GM21825 (cell line): ENCODE results near the gene WT1.
A peak's percentile ranks its signal among the peaks of the same experiment; 100 is the strongest.

ENCODE experiments used
- ATAC-seq: cut with Tn5 transposase; IDR thresholded peaks from one replicate; pipeline ENCODE4 v1.9.1; 2021; ENCODE audit warnings: mild to moderate bottlenecking, moderate library complexity; ENCODE audit not compliant: unreplicated experiment

WT1 gene

DNA sequence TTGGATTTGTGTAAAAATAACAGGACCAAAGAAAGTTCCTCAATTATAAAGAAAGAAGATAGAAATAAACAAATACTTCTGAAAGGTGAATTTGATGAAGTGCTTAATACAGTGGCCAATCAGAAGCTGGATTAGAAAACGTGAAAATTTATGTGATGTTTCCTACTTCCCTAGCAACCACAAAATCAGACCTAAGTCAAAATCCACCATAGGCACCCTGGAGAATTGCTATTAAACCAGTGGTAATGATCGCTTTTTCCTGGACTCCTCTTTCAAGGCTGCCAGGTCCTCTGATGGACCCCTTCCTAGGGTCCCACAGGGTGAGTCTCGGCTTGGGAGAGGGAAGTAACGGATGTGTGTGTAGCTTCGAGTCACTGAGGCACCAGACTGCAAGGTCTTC, 9.6 kb downstream of the WT1 start:
- no peak for ATAC-seq

GRCh38 chr11:32422545-32422944, 12.8 kb downstream of the WT1 start:
- ATAC-seq: no peak

GRCh38 chr11:32421992-32422391, 13.3 kb downstream of the WT1 start:
- ATAC-seq: no peak

DNA sequence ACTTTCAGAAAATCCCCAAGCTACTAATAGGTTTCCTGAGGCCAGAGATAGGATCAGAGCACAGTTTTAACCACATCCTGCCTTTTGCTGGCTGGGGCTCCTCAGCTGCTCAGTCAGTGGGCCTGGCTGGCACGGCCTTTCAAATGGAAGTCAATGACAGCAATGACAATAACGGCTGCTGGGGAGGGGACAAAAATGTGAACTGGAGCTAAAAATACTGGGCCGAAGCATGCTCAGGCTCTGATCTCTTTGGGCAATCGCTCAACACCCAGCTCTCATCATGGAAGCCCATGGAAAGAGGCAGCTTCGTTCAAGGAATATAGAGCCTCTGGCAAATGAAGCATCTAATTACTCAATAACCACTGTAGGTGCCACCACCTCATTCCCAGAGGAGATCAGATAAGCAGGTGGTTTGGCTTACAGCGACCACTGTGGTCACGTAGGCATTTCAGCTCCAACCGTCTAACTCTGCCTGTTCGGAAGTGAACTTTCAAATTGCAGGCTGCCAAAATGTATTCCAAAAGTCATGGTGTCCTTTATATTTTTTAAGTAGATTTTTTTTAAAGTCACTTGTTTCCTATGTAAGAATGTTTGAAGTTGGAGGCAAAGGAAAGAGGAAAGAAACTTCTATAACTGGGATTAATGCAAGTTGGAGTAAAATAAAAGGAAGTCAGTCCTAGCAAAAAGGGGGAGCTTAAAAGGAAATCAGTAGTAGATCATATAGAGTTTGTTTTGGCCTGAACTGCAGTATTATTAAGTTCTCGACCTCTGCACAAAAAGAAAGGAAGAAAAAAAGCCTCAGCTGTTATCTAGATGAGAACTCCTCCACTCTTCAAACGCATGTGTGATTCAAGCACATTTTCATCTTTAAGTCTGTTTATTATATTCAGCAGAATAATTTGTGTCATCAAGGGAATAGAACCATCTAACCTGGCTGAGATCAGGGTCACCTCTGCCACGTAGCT, 14.1 kb downstream of the WT1 start:
- peak; percentile 87 for ATAC-seq

GRCh38 chr11:32420139-32420538, 15.2 kb downstream of the WT1 start:
- no peak for ATAC-seq

DNA sequence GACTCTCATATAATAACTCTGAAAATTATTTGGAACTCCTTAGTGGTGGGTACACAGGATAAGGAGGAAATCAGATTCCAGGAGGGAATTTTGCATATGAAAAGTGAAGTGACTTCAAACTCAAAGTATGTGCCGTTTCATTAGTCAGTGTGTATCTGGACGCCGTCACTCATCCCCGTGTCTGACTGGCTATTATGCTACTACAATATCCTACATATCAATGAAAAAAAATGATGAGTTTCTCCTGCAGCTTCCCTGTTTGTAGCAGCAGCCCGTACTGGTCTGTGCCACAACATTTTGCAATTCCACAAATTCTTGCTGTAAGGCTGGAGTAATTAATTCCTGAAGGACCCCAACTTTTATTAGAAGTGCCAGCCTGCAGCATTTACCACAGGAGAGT, 16.5 kb downstream of the WT1 start:
- ATAC-seq: no peak

DNA sequence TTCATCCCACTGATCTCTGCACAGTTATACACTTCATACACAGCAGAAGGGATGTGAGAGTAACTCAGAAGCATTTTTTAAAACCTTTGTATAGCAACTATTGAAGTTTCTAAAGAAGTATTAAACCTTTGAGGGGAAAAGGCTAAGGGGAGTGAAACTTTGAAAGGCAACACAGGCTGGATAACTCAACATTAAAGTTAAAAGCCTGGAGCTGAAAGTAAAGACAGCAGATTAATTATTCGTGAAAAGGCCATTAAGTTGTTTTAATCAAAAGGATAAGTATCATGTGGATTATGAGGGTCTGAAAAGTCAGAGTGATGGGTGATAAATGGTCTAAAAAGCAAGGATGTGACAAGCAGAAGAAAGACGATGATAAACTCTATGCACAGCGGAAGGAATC, 17.5 kb downstream of the WT1 start:
- ATAC-seq: no peak

GRCh38 chr11:32416301-32416700, 19.0 kb downstream of the WT1 start:
- no peak for ATAC-seq

DNA sequence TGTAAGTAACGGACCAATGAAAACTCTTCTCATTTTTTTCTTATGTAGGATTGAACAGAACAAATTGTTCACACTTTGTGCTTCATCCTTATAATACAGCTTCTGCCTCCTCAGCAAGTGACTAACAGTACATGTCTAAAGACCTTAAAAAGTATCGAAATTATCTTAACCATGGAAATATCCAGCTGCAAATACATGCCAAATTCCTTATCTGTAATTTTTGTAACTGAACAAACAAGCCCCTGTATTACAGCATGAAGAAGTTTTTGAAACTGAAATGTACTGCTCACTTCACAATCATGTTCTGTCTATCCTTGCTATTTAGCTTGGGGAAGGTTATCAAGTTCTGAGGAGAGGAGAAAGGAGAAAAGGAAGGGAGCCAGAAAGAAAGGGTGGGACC, 20.4 kb downstream of the WT1 start:
- no peak for ATAC-seq

DNA sequence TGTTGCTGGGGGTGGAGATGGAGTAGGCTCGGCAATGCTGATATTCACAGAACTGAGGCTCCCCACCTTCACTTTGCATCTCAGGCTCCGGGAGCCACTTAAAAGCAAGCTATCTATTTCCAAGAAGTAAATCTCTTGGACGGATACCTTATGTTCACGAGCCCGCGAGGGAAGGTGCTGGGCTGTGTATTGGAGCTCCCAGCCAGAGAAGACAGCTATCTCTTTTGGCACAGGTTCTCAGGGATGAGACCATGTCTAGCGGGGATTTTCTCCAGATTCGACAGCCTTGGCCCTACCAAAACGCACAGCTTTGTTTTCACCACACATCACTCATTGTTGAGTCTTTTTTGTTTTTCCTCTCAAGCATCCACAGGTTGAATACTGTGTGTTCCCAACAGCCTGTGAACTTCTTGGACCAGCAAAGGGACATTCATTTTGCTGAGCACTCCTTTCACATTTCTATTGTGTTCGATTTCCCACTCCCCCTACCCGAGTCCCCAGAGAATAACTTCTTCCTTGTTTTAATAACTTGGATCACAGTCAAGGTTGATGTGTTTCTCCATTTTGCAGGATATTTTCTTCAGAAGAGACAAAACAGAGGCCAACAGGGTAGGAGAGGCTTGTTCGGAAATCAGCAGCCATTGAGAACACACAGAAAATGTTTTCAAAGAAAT, 23.3 kb downstream of the WT1 start:
- no peak for ATAC-seq

- no peak for ATAC-seq
Observed at GRCh38 chr11:32405592-32405991, 29.7 kb downstream of the WT1 start.

GRCh38 chr11:32402836-32403235, 32.5 kb downstream of the WT1 start:
- no peak for ATAC-seq

GRCh38 chr11:32400670-32401369, 34.5 kb downstream of the WT1 start:
- no peak for ATAC-seq

DNA sequence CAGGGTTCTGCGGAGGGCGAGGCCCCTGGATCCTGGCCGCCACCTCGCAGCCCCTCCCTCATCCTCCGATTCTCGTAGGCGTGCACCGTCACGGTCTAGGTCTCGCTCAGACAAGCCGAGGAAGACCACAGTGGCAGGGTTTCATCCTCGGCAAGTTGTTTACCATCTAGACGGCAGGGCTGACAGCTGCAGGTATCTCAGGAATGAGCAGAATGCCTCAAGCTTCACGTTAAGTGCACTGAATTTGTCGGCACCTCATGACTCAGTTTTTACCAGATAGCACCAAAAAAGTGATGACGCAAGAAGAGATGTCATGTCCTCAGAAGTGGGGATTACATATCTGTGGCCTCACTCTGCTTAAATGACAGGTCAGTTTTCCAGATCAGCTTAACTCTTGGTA, 35.1 kb downstream of the WT1 start:
- no peak for ATAC-seq

DNA sequence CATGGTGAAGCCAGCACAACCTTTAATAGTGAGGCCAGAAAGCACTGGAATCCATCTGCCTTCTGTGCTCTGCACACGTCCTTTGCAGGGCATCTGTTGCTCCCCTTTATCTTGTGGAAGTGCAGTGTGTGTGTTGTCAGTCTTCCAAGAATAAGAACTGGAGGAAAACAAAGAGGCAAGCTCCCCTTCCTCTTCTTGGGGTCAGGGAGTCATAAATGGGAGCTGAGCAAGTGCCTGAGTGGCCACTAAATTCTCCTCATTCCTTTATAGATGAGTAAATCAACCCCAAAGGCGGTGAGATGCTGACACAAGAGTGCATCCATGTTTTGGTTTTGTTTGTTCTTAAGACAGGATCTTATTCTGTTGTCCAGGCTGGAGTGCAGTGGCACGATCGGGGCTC, 38.3 kb downstream of the WT1 start:
- ATAC-seq: no peak

DNA sequence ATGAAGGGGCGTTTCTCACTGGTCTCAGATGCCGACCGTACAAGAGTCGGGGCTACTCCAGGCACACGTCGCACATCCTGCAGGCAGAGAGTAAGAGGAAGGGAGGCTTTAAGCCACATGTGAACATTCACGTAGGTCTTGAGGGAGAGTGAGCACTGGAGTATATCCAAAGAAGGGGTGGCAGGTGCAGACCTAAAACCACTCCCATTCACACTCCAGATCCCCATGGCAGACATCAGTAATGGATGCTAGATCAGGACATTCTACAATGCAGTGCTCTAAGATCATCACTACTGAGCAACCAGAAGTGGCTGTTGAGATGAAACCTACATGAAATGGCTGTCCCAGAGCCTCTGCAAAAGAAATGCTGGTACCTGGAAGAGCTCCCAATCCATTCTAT, 39.0 kb downstream of the WT1 start:
- ATAC-seq: peak; percentile 88

DNA sequence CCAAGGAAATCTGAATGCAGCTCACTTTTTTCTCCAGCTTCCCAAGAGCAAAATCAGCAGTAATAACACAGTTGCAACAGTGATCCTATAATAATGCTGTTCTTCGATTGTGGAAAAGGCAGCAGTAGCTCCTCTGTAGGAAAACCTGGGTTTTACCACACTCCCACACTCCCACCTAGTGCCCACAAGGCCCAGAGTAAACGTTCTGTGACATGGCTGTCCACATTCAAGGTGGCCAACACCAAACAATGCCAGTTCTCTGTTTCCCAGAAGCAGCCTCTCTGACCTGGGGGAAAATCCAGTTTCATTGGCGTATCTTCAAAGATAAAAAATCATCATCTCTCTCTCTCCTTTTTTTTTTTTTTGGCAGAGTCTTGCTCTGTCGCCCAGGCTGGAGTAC, 40.2 kb downstream of the WT1 start:
- ATAC-seq: no peak

- no peak for ATAC-seq
Observed at GRCh38 chr11:32392840-32393239, 42.5 kb downstream of the WT1 start.

DNA sequence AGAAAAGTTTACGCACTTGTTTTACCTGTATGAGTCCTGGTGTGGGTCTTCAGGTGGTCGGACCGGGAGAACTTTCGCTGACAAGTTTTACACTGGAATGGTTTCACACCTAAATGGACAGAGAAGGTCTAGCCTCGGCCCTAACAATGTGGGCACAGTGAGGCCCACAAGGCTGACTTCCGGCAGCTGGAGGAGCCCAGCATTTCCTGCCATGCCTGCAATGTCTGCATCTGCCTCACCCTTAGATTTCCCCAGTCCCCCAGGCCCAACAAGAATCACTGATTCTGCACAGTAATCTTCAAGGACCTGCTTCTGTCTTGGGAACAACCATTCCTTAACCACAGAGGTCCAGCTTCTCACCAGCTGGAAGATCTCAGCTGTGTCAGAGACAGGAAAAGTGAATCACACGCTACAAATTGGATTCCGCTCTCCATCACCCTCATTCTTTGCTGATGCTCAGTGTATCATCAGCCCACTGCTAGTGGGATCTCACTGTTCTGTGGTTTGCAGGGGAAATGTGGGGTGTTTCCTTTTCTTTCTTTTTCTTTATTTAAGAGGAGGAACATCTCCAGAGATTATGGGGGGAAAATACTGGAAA, 43.3 kb downstream of the WT1 start:
- ATAC-seq: no peak

- ATAC-seq: no peak
Observed at GRCh38 chr11:32391479-32391878, 43.9 kb downstream of the WT1 start.

- no peak for ATAC-seq
Observed at GRCh38 chr11:32390712-32391111, 44.6 kb downstream of the WT1 start.
